ENCODE measurements around the gene SMC5.

DNA sequence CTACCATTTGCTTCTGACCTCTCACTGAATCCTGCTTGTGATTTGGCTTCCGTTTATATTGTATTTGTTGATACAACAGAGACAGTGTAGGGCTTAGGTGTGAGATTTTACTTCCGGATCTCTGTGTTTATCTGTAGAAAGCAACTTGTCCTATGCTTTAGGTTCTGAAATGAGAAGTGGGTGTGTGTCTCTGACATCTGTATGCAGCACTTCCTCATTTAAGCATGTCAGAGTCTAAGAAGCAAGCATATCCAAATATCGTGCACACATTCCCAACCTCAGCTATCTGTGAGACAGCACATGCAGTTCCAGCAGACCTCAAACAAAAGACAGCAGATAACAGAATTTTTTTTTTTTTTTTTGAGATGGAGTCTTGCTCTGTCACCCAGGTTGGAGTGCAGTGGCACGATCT lies 139.4 kb downstream of the SMC5 start:
- TF ChIP-seq, protein P1, sequence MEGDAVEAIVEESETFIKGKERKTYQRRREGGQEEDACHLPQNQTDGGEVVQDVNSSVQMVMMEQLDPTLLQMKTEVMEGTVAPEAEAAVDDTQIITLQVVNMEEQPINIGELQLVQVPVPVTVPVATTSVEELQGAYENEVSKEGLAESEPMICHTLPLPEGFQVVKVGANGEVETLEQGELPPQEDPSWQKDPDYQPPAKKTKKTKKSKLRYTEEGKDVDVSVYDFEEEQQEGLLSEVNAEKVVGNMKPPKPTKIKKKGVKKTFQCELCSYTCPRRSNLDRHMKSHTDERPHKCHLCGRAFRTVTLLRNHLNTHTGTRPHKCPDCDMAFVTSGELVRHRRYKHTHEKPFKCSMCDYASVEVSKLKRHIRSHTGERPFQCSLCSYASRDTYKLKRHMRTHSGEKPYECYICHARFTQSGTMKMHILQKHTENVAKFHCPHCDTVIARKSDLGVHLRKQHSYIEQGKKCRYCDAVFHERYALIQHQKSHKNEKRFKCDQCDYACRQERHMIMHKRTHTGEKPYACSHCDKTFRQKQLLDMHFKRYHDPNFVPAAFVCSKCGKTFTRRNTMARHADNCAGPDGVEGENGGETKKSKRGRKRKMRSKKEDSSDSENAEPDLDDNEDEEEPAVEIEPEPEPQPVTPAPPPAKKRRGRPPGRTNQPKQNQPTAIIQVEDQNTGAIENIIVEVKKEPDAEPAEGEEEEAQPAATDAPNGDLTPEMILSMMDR (IDR thresholded peaks at IDR 0.05), result no peak
- TF ChIP-seq POLR2A (IDR thresholded peaks at IDR 0.05; ENCODE audit: low read depth), result no peak
- peak in 1 of 2 donors; percentile 18 for TF ChIP-seq POLR2AphosphoS5 (IDR thresholded peaks at IDR 0.05)

Data from esophagus muscularis mucosa (tissue), 3 donors.